Stimulated activated CD4-positive, alpha-beta T cell treated with anti-CD3 and anti-CD28 coated beads, Interleukin-2, amount 100 ng/mL, for 48 hours (primary cell): ENCODE data around the gene SPIN2B.

ENCODE experiments used
- DNase-seq, 2 donors: peaks; one replicate each; pipeline ENCODE4 v3.0.0-alpha.2; 2020

Gene SPIN2B

DNA sequence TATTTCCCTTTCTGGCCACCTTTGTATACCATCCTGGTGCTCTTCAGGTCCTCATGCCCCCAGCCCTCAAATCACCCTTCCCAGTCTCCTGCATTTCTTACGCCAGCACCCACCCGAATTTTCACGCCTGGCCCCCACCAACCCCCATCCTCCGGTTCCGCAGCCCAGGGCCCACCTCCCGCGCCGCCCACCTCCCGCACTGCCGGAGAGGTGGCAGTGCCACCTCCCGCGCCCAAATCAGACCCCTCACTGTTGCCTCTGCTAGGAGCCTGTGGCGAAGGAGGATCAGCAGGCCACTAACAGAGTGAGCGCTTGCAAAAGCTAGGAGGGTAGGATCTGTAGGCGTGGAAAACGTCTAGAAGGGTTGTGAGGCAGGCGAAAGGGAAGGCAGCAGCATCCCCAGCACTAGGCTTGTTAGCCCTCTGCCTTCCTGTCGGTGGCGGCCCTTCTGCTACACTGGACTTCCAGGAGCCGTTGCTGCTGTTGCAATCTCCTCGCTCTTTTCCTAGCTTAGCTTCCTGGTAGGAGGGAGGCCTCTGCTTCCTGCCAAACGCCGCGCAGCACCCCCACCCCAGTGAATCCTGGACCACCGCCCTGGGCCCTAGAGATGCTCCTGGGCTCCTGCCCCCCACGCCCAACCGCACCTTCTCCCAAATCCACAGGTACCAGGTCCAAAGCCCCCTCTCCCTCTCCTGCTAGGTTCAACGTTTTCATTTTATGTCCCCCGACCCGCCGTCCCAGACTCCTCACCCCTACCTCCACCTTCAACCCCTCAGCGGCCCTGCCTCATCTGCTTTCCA lies 51.0 kb downstream of the SPIN2B start:
- DNase-seq: no peak
